ENCODE measurements around the gene LCN10.
"Not testable (repeated sequence)": the region's sequence is repeated elsewhere in the genome, so short reads cannot be mapped to it uniquely, and the experiment has no call there.

Gene LCN10

DNA sequence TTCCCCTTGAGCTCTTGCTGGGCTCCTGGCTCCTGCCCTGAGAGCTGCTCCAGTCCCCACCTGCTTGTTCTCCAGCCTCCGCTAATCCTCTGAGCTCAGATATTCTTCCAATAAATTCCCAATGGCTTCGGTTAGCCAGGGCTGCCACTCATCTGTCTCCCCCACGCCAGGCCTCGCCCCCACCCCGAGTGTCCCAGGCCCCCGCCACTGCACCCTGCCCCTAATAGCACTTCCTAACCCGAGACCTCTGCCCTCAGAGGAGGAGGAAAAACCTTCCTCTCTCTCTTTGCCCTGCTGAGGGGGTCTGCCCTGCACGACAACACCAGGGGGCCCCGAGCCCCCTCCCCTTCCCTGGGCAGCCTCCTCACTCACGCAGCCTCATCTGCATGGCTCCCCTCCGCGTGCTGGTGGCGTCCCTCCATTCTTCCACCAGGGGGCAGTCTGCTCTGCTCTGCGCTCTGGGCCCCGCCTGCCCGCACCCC lies 27.0 kb upstream of the LCN10 start:
- no peak for DNase-seq

DNA sequence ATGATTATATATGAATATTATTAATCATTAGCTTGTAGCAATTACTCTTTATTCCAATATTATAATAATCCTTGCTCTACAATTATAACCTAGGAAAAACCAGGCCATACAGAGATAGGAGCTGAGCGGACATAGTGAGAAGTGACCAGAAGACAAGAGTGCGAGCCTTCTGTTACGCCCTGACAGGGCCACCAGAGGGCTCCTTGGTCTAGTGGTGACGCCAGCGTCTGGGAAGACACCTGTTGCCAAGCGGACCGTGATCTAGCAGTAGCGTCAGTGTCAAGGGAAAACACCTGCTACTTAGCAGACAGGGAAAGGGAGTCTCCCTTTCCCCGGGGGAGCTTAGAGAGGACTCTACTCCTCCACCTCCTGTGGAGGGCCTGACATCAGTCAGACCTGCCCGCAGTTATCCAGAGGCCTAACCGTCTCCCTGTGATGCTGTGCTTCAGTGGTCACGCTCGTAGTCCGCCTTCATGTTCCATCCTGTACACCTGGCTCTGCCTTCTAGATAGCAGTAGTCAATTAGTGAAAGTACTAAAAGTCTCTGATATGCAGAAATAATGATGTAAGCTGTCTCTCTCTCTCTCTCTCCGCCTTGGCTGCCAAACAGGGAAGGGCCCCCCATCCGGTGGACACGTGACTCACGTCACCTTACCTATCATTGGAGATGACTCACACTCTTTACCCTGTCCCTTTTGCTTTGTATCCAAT lies 23.8 kb upstream of the LCN10 start:
- DNase-seq: not testable (repeated sequence)

DNA sequence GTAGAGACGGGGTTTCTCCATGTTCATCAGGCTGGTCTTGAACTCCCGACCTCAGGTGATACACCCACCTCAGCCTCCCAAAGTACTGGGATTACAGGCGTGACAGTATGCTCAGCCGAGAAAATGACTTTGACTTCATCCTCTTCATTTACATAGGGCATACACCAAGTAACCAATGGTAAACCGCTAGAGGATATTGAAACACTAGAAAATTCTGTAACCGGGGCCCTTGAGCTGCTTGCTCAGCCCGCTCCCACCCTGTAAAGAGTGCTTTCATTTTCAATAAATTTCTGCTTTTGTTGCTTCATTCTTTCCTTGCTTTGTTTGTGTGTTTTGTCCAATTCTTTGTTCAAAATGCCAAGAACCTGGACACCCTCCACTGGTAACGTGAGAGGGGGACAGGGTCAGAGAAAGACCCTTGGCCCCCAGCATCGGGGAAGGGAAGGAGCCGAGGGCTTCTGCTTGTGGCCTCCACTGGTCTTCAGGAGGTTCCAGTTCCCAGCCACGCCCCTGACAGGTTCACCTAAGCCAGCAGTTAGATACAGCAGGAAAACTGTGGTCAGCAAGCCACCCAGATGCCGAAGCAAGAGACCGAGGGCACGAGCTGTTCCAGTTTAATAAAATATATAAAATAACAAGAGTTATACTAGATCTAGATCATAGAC lies 23.1 kb upstream of the LCN10 start:
- DNase-seq: not testable (repeated sequence)

DNA sequence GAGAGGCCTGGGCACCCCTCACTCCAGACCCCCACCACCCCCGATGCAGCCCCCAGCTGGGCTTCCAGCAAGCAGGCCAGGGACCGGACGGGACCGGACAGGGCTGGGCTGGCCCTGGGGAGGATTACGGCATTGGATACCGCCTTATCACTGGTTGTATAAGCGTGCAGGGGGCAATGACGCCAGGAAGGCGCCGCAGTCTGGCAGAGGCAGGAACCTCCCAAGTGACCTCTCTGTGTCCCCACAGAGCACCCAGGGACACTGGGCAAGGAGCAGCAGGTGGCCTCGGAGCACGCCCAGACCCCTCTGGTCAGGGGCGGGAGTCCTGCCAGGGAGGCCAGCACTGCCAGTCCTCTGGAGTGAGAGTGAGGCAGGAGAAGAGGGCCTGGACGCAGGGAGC lies 22.3 kb upstream of the LCN10 start:
- DNase-seq: no peak

GRCh38 chr9:136764301-136764891 lies 21.7 kb upstream of the LCN10 start, which contains the start of gene LCN15:
TSS of gene LCN15 (minus strand) at chr9:136764518. CDS start at chr9:136764488, 30 bp downstream.
- no peak for DNase-seq

- no peak for DNase-seq
These were observed 20.9 kb upstream of the LCN10 start for GRCh38 chr9:136763649-136764035.

- DNase-seq: no peak
These were observed 20.3 kb upstream of the LCN10 start for GRCh38 chr9:136762915-136763648.

GRCh38 chr9:136762221-136762691 lies 19.5 kb upstream of the LCN10 start:
- DNase-seq: no peak

- DNase-seq: no peak
These were observed 18.8 kb upstream of the LCN10 start for GRCh38 chr9:136761545-136761981.

GRCh38 chr9:136760834-136761544 lies 18.2 kb upstream of the LCN10 start:
- not testable (repeated sequence) for DNase-seq

DNA sequence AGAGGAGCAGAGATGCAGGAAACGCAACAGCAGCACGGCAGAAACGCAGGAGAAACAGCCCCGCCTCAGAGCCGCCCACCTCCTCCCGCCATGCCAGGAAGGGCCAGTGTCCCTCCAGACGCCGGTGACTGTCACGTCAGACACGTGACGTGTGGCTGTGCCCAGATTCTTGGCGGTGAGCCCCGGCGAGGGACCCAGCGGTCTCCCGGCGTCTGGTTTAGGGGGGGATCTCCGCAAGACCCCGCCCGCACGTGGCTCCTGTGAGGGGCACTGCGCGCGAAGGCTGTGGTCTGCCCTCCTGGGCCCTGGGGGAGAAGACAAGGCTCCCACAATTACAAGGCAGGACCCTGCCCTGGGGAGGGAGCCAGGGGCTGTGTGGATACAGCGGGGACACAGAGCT lies 17.7 kb upstream of the LCN10 start:
- DNase-seq: no peak

- DNase-seq: no peak
These were observed 16.9 kb upstream of the LCN10 start for GRCh38 chr9:136759436-136760325.

DNA sequence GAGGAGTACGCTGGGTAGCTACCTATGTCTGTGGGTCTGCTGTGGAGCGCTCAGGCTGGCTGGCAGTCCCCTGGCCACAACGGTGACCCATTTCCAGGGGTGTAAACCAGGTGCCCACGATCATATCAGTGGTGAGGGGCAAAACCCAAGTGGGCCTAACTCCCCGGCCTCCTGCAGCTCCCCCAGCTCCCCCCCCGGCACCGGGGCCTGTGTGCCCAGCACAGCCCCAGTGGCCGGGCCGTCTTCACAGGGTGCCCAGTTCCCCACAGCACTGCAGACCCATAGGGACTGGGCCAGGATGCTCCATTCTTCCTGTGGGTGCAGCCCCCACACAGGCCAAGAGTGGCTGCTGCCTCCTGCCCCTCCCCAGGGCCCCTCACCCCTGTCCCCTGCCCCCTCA lies 16.3 kb upstream of the LCN10 start:
- no peak for DNase-seq

- DNase-seq: no peak
These were observed 15.0 kb upstream of the LCN10 start for GRCh38 chr9:136757751-136758140.

GRCh38 chr9:136757328-136757727 lies 14.6 kb upstream of the LCN10 start:
- no peak for DNase-seq

- no peak for DNase-seq
These were observed 14.1 kb upstream of the LCN10 start for GRCh38 chr9:136756836-136757235.

DNA sequence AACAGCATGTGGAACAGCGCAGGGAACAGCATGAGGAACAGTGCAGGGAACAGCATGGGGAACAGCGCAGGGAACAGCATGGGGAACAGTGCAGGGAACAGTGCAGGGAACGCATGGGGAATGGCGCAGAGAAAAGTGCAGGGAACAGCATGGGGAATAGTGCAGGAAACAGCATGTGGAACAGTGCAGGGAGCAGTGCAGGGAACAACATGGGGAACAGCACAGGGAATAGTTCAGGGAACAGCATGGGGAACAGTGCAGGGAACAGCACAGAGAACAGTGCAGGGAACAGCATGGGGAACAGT lies 13.3 kb upstream of the LCN10 start:
- no peak for DNase-seq

DNA sequence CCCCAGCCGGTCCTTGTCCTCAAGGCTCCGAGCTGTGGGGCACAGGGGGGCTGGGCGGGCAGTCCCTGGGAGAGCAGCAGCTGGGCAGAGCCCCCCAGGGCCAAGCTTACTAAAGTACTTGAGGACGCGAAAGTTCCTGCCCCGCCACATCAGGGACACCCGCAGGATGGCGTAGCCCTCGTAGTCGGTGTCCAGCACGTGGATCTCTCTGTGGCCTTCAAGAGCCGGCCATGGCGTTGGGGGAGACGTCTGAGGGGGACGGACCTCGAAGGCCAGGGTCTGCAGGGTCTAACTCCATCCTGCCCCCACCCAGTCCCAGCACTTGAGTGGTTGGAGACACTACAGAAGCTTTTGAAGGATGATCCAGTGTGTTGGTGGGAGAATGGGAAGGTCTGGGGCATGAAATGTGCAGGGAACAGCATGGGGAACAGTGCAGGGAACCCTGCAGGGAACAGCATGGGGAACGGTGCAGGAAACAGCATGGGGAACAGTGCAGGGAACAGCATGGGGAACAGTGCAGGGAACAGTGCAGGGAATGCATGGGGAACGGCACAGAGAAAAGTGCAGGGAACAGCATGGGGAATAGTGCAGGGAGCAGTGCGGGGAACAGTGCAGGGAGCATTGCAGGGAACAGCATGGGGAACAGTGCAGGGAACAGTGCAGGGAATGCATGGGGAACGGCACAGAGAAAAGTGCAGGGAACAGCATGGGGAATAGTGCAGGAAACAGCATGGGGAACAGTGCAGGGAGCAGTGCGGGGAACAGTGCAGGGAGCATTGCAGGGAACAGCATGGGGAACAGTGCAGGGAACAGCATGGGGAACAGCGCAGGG lies 12.8 kb upstream of the LCN10 start:
- not testable (repeated sequence) for DNase-seq

- no peak for DNase-seq
These were observed 12.0 kb upstream of the LCN10 start for GRCh38 chr9:136754626-136755301.

DNA sequence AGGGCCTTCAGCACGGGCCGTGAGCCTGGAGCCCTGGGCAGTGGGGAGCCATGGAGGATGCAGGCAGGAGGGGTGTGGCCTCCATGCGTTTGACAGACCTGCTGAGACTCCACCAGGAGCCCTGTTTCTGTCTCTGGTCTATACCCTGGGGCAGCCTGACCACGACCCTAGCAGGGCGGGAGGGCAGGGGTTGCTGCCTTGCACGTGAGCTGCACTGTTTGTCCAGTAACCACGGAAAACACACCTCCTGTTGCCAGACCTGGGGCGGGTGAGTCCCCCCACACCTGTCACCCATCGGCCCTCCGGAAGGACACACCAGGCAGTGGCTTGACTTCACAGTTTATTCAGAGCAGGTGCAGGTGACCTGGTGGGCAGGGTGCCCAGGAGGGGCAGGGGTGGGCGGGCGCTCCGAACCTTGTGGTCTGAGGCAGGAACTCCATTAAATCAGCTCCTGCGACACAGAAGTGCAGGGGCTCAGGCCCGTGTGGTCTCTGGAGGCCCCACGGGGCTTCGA lies 11.4 kb upstream of the LCN10 start:
- DNase-seq: no peak
